BLaER1 (cell line): Measurements from ENCODE around the gene PTPRT.
"Not testable (repeated sequence)": the region's sequence is repeated elsewhere in the genome, so short reads cannot be mapped to it uniquely, and the experiment has no call there.

Source experiments
- H3K27ac ChIP-seq: shearing (Covaris generic); formaldehyde crosslinking; 2 replicates; pipeline ENCODE4 v1.8.1; 2022
- H3K27me3 ChIP-seq: shearing (Covaris generic); formaldehyde crosslinking; 2 replicates; pipeline ENCODE4 v1.8.1; 2022
- H3K36me3 ChIP-seq: shearing (Covaris generic); formaldehyde crosslinking; 2 replicates; pipeline ENCODE4 v1.8.1; 2022
- H3K4me1 ChIP-seq: shearing (Covaris generic); formaldehyde crosslinking; 2 replicates; pipeline ENCODE4 v1.8.1; 2022
- H3K4me2 ChIP-seq: shearing (Covaris generic); formaldehyde crosslinking; 2 replicates; pipeline ENCODE4 v1.8.1; 2022
- H3K4me3 ChIP-seq: shearing (Covaris generic); formaldehyde crosslinking; 2 replicates; pipeline ENCODE4 v1.8.1; 2022
- H3K9ac ChIP-seq: shearing (Covaris generic); formaldehyde crosslinking; 2 replicates; pipeline ENCODE4 v1.8.1; 2022
- H3K9me3 ChIP-seq: shearing (Covaris generic); formaldehyde crosslinking; 2 replicates; pipeline ENCODE4 v1.8.1; 2022
- H4K20me1 ChIP-seq: shearing (Covaris generic); formaldehyde crosslinking; 2 replicates; pipeline ENCODE4 v1.8.1; 2022
- Cebpa-rat ChIP-seq: shearing (Covaris generic); IDR thresholded peaks from 2 replicates; pipeline ENCODE4 v1.8.1; 2022

The PTPRT gene

GRCh38 chr20:42260184-42260583 is 929.5 kb downstream of the PTPRT start:
- H3K9me3 ChIP-seq, result no peaks in the 10 kb centered on the region
- no peak overlapping the region for H3K27ac ChIP-seq
- H3K4me2 ChIP-seq, result no peak overlapping the region
- no peaks in the 10 kb centered on the region for H3K4me1 ChIP-seq
- no peak overlapping the region for H3K9ac ChIP-seq
- no peak overlapping the region for H3K4me3 ChIP-seq
- TF ChIP-seq Cebpa-rat, result no peak
- no peaks in the 10 kb centered on the region for H3K27me3 ChIP-seq
- H3K36me3 ChIP-seq, result no peaks in the 10 kb centered on the region
- no peaks in the 10 kb centered on the region for H4K20me1 ChIP-seq

GRCh38 chr20:42259389-42259788 is 930.3 kb downstream of the PTPRT start:
- Histone ChIP-seq H3K27ac (no peak overlapping the region), H3K36me3 (no peaks in the 10 kb centered on the region)

GRCh38 chr20:42258564-42259302 is 931.0 kb downstream of the PTPRT start:
- H3K36me3 ChIP-seq, result no peaks in the 10 kb centered on the region
- no peak overlapping the region for H3K9ac ChIP-seq
- no peaks in the 10 kb centered on the region for H3K4me1 ChIP-seq
- H3K27ac ChIP-seq, result no peak overlapping the region
- no peaks in the 10 kb centered on the region for H4K20me1 ChIP-seq
- no peak overlapping the region for H3K4me3 ChIP-seq
- no peak for TF ChIP-seq Cebpa-rat
- H3K27me3 ChIP-seq, result no peaks in the 10 kb centered on the region
- no peak overlapping the region for H3K4me2 ChIP-seq
- no peaks in the 10 kb centered on the region for H3K9me3 ChIP-seq

More at GRCh38 chr20:42259389-42259788, 930.3 kb downstream of the PTPRT start:
- Histone ChIP-seq H3K27me3 (no peaks in the 10 kb centered on the region), H3K9me3 (no peaks in the 10 kb centered on the region), H3K4me1 (no peaks in the 10 kb centered on the region), H4K20me1 (no peaks in the 10 kb centered on the region), H3K9ac (no peak overlapping the region), H3K4me3 (no peak overlapping the region), H3K4me2 (no peak overlapping the region)
- TF ChIP-seq Cebpa-rat, result no peak

- Histone ChIP-seq H3K36me3 (no peaks in the 10 kb centered on the region), H4K20me1 (no peaks in the 10 kb centered on the region), H3K9ac (no peak overlapping the region), H3K9me3 (no peaks in the 10 kb centered on the region), H3K4me1 (no peaks in the 10 kb centered on the region), H3K27me3 (no peaks in the 10 kb centered on the region), H3K27ac (no peak overlapping the region), H3K4me3 (no peak overlapping the region), H3K4me2 (no peak overlapping the region)
- no peak for TF ChIP-seq Cebpa-rat
Measured at GRCh38 chr20:42255821-42256220, 933.9 kb downstream of the PTPRT start.

GRCh38 chr20:42254673-42255072 is 935.0 kb downstream of the PTPRT start:
- no peak overlapping the region for H3K27ac ChIP-seq
- no peak for TF ChIP-seq Cebpa-rat

GRCh38 chr20:42252116-42252515 is 937.6 kb downstream of the PTPRT start:
- no peaks in the 10 kb centered on the region for H3K36me3 ChIP-seq
- TF ChIP-seq Cebpa-rat, result no peak
- no peaks in the 10 kb centered on the region for H3K27me3 ChIP-seq
- no peak overlapping the region for H3K4me2 ChIP-seq
- H4K20me1 ChIP-seq, result no peaks in the 10 kb centered on the region
- no peak overlapping the region for H3K4me3 ChIP-seq
- H3K27ac ChIP-seq, result no peak overlapping the region
- H3K9me3 ChIP-seq, result no peaks in the 10 kb centered on the region
- no peaks in the 10 kb centered on the region for H3K4me1 ChIP-seq
- no peak overlapping the region for H3K9ac ChIP-seq

More at GRCh38 chr20:42254673-42255072, 935.0 kb downstream of the PTPRT start:
- Histone ChIP-seq H3K4me1 (no peaks in the 10 kb centered on the region), H3K9ac (no peak overlapping the region), H4K20me1 (no peaks in the 10 kb centered on the region), H3K4me3 (no peak overlapping the region), H3K36me3 (no peaks in the 10 kb centered on the region), H3K27me3 (no peaks in the 10 kb centered on the region), H3K4me2 (no peak overlapping the region), H3K9me3 (no peaks in the 10 kb centered on the region)

- Histone ChIP-seq H3K4me3 (no peak overlapping the region), H4K20me1 (no peaks in the 10 kb centered on the region), H3K4me1 (no peaks in the 10 kb centered on the region), H3K36me3 (no peaks in the 10 kb centered on the region), H3K27me3 (no peaks in the 10 kb centered on the region), H3K4me2 (no peak overlapping the region), H3K9me3 (peaks cover 4% of the 10 kb centered on the region; the same call in 1 of the 2 replicates), H3K9ac (no peak overlapping the region), H3K27ac (no peak overlapping the region)
- no peak for TF ChIP-seq Cebpa-rat
Measured at GRCh38 chr20:42218621-42219374, 970.9 kb downstream of the PTPRT start.

GRCh38 chr20:42214074-42214473 is 975.6 kb downstream of the PTPRT start:
- Histone ChIP-seq H3K27ac (no peak overlapping the region), H3K4me1 (no peaks in the 10 kb centered on the region), H3K9ac (no peak overlapping the region), H3K4me2 (no peak overlapping the region), H3K4me3 (no peak overlapping the region), H3K27me3 (no peaks in the 10 kb centered on the region), H3K36me3 (no peaks in the 10 kb centered on the region), H3K9me3 (no peaks in the 10 kb centered on the region), H4K20me1 (no peaks in the 10 kb centered on the region)
- no peak for TF ChIP-seq Cebpa-rat

GRCh38 chr20:42212391-42212790 is 977.3 kb downstream of the PTPRT start:
- Histone ChIP-seq H4K20me1 (no peaks in the 10 kb centered on the region), H3K36me3 (no peaks in the 10 kb centered on the region), H3K27me3 (no peaks in the 10 kb centered on the region), H3K9me3 (no peaks in the 10 kb centered on the region), H3K9ac (no peak overlapping the region), H3K4me3 (no peak overlapping the region), H3K4me1 (no peaks in the 10 kb centered on the region), H3K27ac (no peak overlapping the region), H3K4me2 (no peak overlapping the region)
- TF ChIP-seq Cebpa-rat, result no peak

- not testable (repeated sequence) for H3K4me1 ChIP-seq, H3K36me3 ChIP-seq, H3K4me3 ChIP-seq, H3K9me3 ChIP-seq, H3K27ac ChIP-seq, H3K27me3 ChIP-seq, H4K20me1 ChIP-seq, H3K4me2 ChIP-seq, H3K9ac ChIP-seq
Measured at GRCh38 chr20:42206557-42206956, 983.1 kb downstream of the PTPRT start.
